NK-92 (cell line): ENCODE results near the gene DDX27.

Source experiments
- DNase-seq: peaks from one replicate; lab custom pipeline; 2025; ENCODE audit not compliant: unreplicated experiment; lab: John Stamatoyannopoulos, UW

The DDX27 gene

GRCh38 chr20:49276961-49277785, 58.0 kb downstream of the DDX27 start:
- DNase-seq = no peak

DNA sequence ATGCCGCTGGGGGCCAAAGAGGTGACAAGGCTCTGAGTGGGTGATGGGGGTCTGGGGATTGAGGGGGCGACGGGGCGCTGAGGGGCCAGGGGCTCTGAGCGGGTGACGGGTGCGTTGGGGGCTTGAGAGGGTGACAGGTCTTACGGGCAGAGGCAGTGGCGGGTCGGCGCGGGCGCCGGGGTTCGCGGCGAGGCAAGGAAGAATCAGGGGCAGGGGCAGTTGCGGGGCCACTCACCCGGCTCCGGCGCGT, 58.5 kb downstream of the DDX27 start:
- DNase-seq = no peak

GRCh38 chr20:49278036-49278817, 59.0 kb downstream of the DDX27 start, which contains the start of gene ZNFX1:
ZNFX1 (minus strand) TSS chr20:49278057; CDS start chr20:49275839, 2,218 bp downstream.
- peak; percentile 90 for DNase-seq

GRCh38 chr20:49278818-49279676, 59.8 kb downstream of the DDX27 start:
- no peak for DNase-seq

- no peak for DNase-seq
These were observed 60.7 kb downstream of the DDX27 start for GRCh38 chr20:49279677-49280462.

GRCh38 chr20:49280463-49281058, 61.3 kb downstream of the DDX27 start:
- no peak for DNase-seq

DNA sequence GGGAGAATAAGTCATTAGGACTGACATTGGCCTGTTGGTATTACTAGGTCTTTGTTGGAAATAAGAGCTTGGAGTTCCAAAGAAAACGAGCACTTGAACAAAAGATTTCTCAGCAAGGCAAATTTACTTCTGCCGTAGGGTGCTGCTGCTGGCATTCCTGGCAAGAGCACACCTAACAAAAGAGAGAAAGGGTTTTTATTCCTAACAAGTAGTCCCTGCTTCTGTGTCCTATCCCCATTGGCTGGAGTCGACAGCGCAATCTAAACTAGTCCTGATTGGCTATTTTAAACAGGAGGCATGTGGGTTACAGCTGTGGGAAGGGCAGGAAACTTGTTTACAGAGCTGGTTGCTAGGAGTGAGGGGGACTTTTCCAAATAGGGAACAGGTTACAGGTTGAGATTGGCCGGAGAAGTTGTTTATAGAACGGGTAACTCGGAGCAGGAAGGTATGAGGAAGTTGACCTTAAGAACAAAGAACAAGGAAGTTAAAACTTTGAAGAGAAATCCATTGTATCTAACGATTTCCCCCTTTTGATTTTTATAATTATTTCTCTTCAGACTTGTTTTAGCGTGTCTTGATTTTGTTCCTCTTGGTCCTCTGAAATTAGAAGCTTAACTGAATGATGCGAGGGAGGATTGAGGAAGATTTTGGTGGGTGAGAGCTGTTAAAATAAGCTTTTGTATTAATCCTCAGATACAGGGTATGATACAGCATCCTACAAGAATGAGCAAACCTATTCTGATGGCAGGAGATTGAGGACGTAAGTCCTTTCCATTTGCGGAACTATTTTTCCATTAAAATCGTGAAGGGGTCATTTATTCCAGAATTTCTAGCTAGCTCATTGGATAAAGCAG, 62.1 kb downstream of the DDX27 start:
- DNase-seq = no peak

DNA sequence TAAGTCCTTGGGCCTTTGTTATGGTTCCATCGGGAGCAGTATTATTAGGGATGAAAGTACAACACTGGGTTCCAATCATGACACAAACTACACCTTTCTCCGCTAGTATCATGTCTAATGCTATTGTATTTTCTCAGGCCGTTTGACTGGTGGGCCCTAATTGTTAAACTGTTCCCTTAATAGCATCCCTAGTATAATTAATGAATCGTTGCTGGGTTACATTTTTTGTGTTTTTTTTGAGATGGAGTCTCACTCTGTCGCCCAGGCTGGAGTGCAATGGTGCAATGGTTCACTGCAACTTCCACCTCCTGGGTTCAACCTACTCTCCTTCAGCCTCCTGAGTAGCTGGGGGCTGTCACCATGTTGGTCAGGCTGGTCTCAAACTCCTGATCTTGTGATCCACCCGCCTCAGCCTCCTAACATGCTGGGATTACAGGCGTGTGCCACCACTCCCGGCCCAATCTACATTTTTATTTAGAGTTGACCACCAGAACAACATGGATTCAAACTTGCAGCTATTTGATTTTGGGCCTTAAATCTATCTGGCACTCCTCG, 62.8 kb downstream of the DDX27 start:
- DNase-seq = no peak

DNA sequence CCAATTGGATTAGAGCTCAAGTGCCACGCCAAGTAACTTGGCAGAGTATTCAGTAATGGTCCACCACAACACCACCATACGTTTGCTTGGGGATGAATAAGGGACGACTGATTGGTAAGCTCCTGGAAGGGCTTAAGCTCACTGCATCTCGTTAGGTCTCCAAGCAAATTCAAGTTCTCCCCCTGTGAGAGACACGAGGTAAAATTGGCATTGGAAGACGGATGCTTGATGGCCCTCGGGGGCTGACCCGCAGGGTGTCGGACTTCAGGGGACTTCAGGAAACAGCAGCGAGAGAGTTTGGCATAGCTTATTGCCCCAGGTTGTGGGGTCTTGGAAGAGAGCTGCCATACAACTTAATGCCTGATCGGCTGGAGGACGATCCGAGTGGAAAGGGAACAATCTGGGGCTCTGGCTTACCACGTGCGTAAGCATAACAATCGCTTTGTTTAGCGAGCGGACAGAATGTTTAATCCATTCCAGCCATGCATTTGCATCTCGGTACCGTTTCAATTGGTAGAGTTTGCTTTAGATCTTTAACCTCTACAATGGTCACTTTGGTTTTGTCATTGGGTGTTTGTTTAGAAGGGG, 63.5 kb downstream of the DDX27 start:
- DNase-seq = no peak

DNA sequence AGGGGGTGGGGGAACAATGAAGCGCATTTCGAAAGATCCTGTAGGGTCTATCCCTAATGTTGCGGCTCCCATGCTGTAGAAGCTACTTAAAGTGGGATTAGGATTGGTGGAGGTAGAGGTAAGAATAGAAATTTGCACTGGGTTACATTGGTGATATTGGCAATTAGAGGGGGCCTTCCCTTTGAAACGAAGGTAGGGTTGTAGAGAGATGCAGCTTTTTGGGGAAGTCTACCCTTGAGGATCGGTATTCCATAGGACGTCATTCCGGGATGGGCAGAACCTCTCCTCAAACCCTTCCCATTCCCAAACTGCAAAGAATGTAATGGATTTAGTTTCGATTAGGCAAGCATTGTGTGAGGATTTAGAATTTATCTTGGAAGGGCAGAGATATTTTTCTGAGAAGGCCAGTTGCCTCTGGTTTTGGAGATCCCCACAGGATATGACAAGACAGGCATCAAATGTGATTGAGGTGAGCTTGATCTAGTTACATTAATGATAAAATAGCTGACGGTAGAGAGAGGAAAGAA, 64.0 kb downstream of the DDX27 start:
- no peak for DNase-seq

DNA sequence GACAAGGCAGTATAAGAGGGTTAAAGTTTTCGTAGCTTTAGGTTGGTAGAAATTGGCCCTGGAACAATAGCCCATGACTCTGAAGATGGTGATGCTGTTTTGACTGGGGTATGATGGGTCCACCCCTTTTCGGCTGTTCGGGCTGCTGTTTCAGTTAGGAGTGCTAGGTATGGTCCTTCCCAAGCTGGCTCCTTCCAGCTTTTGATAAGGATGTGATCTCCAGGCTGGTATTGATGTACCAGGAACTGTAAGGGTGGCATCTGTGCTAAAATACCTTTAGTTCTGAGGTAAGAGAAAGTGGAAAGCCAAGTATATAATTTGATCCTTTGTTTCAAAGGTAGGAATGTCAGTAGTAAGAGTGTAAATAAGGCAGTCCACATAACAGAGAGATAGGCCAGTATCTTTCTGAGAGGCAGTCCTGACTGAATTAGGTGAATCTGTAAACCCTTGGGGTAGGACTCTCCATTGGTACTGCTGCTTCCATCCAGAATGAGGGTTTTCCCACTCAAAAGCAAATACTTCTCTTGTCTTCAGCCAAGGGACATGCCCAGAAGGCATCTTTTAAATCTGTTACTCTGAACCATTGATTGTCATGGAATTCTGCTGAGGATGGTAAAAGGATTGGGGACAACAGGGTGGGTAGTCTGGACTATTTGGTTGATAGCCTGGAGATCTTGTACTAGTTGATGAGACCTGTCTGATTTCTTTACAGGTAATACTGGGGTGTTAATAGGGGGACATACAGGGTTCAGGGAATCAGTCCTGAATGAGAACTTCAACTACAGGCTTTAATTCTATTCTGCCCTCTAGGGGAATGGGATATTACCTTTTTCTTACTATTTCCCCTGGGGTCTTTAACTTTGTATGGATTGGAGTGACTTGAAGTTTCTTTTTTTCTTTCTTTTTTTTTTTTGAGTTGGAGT, 64.7 kb downstream of the DDX27 start:
- DNase-seq = no peak

DNA sequence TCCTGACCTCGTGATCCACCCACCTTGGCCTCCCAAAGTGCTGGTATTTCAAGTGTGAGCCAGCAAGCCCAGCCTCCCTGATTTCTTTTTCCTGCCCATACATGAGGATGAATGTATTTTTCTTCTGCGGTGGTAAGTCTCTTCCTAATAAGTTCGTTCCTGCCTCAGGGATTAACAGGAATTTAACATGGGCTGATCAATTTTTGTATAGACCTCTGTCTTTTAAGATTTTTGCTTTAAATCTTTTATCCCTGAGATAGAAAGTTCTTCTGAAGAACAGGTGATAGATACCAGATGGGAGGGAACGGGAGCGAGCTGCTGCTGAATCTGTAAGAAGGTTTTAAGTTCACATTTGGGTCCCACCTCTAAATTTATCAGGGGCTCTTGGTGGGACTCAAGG, 65.6 kb downstream of the DDX27 start:
- DNase-seq = no peak

- DNase-seq = no peak
These were observed 66.0 kb downstream of the DDX27 start for GRCh38 chr20:49285233-49285668.

- no peak for DNase-seq
These were observed 66.7 kb downstream of the DDX27 start for GRCh38 chr20:49285813-49286494.

DNA sequence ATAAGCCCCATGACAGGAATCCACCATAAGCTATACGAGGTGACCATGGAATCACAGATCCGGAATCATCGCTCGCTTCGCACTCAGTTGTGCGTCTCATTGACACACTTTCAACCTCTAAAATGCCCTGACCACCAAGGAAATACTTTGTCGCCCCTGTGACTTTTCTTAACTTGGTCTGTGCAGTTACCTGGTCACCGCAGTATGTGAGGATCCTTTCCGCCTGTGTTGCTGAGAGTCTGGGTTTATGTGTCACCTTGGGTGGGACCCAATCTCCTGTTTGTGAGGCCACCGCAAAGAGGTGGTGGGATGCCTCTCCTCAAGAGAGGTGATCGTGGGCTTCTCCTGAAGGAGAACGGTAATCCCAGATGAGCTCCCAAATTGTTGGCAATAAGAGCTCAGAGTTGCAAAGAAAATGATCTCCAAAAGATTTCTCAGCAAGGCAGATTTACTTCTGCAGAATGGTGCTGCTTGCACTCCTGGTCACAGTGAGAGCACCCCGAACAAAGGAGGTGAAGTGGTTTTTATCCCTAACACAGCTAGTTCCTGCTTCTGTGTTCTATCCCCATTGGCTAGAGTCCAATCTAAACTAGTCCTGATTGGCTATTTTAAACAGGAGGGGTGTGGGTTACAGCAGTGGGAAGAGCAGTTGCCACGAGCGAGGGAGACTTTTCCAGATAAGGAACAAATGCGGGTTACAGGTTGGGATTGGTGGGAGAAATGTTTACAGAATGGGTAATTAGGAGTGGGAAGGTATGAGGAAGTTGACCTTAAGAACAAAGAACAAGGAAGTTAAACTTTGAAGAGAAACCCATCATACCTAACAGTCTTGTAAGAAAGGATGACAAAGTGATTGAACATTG, 67.7 kb downstream of the DDX27 start:
- no peak for DNase-seq
